RCC 7860 (cell line): ENCODE results near the gene PLCXD1.
"Not testable (repeated sequence)": the region's sequence is repeated elsewhere in the genome, so short reads cannot be mapped to it uniquely, and the experiment has no call there.

Experiments
- DNase-seq: peaks from one replicate; pipeline ENCODE4 v3.0.0-alpha.2; 2015; ENCODE audit warnings: low spot score
- FAIRE-seq: peaks from 2 replicates; lab custom pipeline; 2012; peaks lifted over from hg19 to GRCh38; lab: Jason Lieb, UNC

PLCXD1 gene

DNA sequence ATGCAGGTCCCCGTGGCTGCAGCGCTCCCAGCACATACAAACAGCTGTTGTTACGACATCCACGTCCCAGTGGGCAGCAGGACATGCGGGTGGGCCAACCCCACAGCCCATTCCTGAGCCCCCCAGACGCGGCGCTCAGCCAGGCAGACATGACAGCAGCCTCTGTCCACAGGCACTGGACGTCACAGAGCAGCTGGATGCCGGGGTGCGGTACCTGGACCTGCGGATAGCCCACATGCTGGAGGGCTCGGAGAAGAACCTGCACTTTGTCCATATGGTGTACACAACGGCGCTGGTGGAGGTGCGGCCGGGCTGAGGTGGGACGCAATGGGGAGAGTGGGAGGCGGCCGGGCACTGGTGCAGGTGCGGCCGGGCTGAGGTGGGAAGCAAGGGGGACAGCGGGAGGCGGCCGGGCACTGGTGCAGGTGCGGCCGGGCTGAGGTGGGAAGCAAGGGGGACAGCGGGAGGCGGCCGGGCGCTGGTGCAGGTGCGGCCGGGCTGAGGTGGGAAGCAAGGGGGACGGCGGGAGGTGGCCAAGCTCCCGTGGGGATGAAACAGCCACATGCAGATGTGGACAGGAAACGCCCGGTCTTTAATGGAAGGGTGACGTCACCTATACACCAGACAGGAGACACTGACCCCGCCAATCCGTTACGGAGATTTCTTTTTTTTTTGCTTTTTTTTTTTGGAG, 9.4 kb downstream of the PLCXD1 start:
- FAIRE-seq (no peak), DNase-seq (no peak)

DNA sequence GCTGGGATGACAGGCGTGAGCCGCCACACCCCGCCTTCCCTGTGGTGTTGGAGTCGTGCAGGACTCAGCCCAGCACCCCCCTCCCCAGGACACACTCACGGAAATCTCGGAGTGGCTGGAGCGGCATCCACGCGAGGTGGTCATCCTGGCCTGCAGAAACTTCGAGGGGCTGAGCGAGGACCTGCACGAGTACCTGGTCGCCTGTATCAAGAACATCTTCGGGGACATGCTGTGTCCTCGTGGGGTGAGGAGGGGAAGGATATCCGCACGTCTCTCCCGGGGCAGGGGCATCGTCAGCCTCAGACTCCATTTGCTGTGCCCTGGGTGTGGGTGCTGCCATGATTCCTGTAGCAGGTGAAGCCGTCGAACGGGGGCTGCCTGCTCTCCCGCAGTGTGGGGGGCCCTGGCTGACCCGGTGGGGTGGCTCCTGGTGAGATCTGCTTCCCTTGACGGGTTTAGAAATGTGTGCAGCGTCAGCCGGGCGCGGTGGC, 10.3 kb downstream of the PLCXD1 start:
- DNase-seq (no peak), FAIRE-seq (no peak)

DNA sequence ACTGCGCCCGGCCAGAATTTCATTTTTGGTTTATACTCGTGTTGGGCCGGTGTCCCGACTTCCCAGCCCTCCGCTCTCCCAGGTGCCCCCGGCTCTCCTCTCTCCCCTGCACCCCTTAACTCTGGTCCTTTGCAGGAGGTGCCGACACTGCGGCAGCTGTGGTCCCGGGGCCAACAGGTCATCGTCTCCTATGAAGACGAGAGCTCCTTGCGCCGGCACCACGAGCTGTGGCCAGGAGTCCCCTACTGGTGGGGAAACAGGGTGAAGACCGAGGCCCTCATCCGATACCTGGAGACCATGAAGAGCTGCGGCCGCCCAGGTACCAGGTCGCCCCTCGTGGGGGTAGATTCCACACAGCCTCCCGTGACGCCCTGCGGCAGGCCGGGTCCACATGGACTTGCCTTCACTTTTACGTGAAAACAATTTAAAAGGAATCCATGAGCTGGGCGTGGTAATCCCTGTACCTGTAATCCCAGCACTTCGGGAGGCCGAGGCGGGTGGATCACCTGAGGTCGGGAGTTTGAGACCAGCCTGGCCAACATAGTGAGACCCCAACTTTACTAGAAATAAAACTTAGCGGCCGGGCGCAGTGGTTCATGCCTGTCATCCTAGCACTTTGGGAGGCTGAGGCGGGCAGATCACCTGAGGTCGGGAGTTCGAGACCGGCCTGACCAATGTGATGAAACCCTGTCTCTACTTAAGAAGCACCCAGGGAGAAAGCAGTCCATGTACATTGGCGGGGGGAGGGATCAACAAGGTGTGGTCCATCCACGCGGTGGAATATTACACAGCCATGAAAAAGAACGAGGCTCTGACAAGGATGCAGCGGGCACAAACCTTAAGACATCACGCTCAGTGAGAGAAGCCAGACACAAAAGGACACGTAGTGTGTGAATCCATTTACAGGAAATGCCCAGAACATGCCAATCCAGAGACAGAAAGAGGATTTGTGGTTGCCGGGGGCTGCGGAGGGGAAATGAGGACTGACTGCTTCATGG, 12.0 kb downstream of the PLCXD1 start:
- no peak for DNase-seq
- FAIRE-seq: no peak

DNA sequence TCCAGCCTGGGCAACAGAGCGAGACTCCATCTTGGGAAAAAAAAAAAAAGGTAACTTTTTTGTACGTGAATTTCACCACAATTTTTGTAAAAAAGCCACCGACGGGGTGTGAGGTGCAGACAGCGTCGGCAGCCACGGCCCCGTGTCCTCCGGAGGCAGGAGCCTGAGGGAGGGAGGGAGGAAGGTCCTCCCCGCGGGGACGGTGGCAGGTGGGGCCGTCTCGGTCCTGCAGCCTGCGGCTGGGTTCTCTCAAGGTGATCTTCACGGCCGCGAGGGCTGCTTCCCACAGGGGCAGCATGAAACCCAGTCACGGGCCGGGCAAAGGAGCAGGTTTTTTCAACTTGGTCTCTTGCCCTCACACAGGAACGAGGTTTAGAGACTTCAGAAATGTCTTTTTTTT, 14.0 kb downstream of the PLCXD1 start:
- DNase-seq (no peak), FAIRE-seq (no peak)

DNA sequence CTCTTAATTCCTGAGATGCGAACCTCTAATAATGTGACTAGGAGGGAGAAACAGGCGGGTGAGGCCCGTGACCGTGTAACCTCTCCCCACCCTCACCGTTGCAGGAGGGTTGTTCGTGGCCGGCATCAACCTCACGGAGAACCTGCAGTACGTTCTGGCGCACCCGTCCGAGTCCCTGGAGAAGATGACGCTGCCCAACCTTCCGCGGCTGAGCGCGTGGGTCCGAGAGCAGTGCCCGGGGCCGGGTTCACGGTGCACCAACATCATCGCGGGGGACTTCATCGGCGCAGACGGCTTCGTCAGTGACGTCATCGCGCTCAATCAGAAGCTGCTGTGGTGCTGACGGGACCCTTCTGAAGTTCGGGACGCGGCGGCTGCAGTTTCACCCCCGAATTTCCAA, 17.8 kb downstream of the PLCXD1 start:
- DNase-seq: no peak
- no peak for FAIRE-seq

DNA sequence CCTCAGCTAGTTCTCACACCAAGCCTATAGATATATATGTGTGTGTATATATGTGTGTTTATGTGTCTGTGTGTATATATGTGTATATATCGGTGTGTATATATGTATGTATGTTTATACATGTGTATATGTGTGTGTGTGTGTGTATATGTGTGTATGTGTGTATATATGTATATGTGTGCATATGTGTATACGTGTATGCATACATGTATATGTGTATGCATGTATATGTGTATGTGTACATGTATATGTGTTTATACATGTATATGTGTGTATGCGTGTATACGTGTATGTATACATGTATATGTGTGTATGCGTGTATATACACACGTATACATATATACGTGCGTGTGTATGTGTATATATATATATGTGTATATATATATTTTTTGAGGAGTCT, 19.2 kb downstream of the PLCXD1 start:
- DNase-seq (no peak), FAIRE-seq (no peak)

DNA sequence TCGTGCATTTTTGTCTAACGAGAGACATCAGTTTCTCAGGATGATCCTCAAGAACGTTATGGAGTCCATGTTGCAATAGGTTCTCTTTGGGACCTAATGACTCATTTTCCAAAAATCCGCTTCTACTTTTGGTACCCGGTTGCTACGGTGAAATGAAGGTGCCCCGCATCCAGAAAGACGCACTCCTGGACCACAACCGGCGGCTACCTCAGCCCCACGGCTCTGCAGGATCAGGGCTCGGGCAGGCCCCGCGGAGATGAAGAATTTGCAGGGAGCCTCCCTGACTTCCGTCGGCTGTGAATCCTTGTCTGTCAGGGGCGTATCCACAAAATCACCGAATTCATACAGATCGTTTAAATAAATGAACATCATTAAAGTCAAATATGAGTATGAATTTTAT, 21.8 kb downstream of the PLCXD1 start:
- FAIRE-seq (no peak), DNase-seq (no peak)

DNA sequence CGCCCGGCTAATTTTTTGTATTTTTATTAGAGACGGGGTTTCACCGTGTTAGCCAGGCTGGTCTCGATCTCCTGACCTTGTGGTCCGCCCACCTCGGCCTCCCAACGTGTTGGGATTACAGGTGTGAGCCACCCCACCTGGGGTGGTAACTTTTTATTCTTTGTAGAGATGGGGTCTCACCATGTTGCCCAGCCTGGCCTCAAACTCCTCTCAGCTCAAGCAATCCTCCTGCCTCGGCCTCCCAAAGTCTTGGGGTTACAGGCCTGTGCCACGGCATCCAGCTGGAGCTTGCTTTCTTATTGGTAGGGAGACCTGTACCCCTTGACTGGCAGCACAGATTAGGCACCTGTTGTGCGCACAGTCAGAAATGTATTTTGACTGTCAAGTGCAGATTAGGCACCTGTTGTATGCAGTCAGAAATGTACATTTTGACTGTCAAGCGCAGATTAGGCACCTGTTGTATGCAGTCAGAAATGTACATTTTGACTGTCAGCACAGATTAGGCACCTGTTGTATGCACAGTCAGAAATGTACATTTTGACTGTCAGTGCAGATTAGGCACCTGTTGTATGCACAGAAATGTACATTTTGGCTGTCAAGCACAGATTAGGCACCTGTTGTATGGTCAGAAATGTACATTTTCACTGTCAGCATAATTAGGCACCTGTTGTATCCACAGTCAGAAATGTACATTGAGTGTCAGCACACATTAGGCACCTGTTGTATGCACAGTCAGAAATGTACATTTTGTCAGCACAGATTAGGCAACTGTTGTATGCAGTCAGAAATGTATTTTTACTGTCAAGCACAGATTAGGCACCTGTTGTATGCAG, 24.8 kb downstream of the PLCXD1 start:
- FAIRE-seq: not testable (repeated sequence)

DNA sequence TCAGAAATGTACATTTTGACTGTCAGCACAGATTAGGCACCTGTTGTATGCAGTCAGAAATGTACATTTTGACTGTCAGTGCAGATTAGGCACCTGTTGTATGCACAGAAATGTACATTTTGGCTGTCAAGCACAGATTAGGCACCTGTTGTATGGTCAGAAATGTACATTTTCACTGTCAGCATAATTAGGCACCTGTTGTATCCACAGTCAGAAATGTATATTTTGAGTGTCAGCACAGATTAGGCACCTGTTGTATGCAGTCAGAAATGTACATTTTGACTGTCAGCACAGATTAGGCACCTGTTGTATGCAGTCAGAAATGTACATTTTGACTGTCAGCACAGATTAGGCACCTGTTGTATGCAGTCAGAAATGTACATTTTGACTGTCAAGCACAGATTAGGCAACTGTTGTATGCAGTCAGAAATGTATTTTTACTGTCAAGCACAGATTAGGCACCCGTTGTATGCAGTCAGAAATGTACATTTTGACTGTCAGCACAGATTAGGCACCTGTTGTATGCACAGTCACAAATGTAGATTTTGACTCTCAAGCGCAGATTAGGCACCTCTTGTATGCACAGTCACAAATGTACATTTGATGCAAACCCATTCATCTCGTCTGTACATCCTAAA, 25.6 kb downstream of the PLCXD1 start:
- not testable (repeated sequence) for FAIRE-seq, DNase-seq

More for the DNA sequence above, 24.8 kb downstream of the PLCXD1 start:
- DNase-seq: not testable (repeated sequence)

DNA sequence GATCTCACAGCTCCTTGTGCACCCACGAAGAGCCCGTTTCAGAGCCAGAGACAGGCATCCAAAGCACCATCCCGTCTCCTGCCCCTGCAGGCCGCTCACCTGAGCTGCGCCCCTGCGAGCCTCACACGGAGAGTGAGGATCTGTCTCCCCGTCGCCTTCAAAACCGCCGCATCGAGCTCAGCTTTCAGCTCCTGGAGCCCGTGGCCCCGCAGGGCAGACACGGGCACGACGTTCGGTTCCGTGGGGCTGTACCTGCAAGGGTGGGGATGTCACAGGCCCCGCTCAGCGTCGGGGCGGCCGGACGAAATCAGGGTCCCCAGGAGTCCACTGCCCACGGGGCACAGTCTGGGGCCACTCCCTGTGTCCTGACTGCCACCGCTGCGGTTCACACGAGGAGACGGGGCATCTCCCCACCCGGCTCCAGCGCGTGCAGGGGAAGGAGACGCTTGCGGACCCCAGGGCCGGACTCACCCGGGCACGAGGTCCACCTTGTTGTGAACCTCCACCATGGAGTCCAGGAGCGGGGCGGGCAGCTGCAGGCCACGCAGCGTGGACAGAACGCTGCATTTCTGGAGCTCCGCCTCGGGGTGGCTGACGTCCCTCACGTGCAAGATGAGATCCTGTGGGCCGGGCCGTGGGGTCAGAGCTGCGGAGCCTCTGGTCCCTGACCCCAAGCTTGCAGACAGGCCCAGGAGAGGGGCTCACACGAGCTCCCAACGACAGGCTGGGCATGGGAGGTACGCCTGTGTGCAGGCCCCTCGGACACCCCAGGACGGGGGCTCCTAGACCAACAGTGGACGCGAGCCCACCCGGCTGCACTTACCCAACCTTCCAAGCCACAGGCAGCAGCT, 26.3 kb downstream of the PLCXD1 start:
- FAIRE-seq (no peak), DNase-seq (no peak)

DNA sequence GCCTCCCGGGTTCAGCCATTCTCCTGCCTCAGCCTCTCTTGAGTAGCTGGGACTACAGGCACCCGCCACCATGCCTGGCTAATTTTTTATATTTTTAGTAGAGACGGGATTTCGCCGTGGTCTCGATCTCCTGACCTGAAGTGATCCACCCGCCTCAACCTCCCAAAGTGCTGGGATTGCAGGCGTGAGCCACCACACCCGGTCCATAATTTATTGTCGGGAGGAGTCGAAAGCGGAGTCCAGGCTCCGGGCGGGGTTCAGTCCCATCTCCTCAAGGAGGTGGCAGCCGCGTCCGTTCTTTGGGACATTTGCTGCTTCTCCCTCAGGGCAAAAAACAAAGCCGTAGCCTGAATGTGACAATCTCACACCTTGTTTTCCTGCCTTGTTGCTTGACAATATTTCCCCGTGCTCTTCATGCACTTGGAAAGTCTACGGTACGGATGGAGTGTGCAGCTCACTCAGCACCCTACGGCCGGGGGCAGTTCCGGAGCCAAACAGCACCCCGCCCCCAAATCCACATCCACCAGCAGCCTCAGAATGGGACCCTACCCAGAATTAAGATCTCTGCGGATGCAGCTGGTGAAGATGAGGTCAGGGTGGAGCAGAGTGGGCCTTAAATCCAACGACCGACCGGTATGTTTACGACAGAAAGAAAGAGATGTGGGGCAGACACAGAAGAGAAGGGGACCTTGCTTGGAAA, 27.8 kb downstream of the PLCXD1 start:
- FAIRE-seq: no peak
- no peak for DNase-seq

DNA sequence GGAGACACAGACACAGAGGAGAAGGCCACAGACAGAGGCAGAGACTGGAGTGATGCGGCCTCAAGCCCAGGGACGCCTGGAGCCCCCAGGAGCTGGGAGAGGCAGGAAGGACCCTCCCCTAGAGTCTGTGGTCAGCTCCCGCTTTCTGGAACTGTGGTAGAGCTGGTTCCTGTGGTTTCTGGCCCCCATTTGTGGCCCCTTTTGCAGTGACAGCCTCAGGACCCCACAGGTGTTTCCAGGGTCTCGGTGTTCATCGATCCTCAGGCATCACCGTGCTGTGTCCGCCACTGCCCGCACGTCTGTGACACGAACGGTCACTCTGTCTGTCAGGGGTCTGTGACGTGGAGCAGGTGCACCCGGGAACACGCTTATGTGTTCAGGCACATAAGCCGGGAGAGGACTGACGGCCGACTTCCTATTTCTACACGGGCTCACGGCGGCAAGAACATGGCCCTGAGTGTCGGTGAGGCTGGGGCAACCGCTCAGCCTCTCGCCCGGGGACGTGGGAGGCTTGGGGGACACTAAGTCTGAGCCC, 29.5 kb downstream of the PLCXD1 start:
- FAIRE-seq: no peak
- DNase-seq: no peak

DNA sequence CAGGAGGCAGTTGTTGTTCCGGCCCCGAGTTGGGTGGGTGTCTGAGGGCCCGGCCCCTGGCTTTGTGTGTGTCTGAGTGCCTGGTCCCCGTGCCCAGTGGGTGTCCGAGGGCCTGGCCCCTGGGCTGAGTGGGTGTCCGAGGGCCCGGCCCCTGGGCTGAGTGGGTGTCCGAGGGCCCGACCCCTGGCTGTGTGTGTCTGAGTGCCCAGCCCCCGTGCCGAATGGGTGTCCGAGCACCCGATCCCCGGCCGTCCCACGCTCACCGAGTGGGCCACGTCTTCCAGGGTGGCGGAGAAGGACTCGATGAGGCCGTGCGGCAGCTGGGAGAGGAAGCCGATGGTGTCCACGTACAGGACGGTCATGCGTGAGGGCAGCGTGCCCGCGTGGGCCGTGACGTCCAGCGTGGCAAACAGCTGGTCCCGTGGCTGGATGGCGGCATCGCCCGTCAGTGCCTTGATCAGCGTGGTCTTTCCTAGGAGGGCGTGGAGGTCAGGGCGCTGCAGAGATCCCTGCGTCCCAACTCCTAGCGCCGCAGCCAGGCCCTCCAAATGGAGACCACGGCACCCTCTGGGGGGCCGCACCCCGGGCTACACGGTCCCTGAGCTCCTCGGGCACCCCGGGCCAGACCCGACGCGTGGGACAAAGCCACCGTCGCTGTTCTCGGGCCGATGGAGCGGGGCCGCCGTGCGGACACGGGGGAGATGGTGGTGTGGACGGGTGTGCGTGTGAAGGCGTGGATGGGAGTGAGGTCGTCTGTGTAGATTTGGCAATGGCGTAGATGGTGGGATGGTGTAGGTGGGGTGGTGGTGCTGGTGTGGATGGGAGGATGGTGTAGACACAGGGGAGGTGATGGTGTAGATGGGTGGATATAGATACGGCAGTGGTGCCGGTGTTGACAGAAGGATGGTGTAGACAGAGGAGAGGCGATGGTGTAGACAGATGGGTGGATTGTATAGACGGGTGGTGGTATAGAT, 30.3 kb downstream of the PLCXD1 start:
- FAIRE-seq (no peak), DNase-seq (no peak)

DNA sequence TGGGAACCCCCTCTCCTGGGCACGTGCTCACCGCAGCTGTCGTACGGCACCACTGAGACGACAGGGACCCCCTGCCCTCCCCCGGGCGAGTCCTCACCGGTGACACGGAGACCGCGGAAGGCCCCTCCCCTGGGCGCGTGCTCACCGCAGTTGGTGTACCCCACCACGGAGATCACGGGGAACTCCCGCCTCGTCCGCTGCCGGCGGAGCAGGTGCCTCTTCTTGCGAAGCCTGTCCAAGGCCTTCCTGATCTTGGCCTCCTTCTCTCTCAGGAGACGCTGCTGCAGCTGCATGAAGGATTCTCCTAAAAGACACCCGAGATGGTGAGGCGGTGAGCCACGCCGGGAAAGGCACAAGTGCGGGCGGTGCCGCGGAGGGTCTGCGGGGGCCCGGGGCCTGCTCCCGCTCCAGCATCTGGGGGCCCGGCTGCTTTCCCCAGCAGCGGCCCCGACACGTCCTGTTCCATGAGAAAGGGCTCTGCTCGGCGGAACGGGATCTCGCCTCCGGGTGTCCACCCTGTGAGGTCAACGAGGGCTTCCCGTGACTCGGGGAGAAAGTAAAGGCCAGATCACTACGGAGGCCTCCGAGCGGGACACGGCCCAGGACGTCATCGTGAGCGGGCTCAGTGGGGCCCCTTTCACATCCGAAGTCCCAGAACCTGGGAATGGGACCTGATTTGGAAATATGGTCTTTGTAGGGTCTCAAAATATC, 31.6 kb downstream of the PLCXD1 start:
- DNase-seq (no peak), FAIRE-seq (no peak)

DNA sequence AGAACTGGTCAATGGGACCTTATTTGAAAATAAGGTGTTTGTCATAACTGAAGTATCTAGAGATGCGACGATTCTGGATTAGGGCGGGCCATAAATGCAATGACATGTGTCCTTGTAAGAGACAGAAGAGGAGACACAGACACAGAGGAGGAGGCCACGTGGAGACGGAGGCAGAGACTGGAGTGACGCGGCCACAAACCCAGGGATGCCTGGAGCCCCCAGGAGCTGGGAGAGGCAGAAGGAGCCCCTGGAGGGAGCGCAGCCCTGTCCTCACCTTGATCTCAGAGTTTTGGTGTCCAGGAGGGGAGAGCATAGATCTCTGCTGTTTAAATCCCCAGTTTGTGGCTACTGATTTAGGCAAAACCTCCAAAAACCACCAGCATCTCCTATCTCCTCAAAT, 32.4 kb downstream of the PLCXD1 start:
- FAIRE-seq (no peak), DNase-seq (no peak)

DNA sequence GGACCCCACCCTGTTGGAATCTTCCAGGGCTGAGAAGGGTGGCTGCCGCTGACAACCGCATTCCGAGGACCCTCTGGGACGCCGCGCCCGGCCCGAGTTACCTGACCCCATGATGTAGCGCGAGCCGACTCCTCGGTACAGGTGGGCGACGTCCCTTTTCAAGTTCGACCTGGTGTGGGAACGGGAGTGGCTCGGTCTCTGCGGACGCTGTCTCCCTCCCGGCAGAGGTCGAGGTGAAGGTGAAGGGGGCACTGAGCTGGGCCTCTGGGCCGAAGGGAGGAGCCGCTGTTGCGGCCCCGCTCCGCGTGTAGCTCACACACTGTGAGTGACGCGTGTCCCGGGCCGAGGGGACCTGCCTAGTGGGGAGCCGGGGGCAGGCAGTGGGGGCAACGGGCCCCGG, 32.9 kb downstream of the PLCXD1 start:
- DNase-seq (no peak), FAIRE-seq (no peak)
